H1 (cell line): ENCODE results near the gene NT5DC3. TPM values are rescaled to one million over a fixed set of nuclear protein-coding genes. Genes with fewer than 3 reads are reported as not detected.

Source experiments
- CTCF ChIA-PET: fragments of 300-600 bp; sonication (Branson Sonifier 250); formaldehyde crosslinking; loops from one replicate; lab custom pipeline; 2021; ENCODE audit not compliant: partially characterized antibody; lab: Charles Lee
- POLR2A ChIA-PET: fragments of 300-600 bp; sonication (Branson Sonifier 250); formaldehyde crosslinking; loops from one replicate; lab custom pipeline; 2021; ENCODE audit warnings: inconsistent platforms; ENCODE audit not compliant: partially characterized antibody; lab: Charles Lee
- DNase-seq, 2 experiments: peaks; one replicate each; pipeline versions ENCODE4 v3.0.0 to v3.0.0-alpha.2; 2010 to 2022; ENCODE audit warnings: low spot score in 2 of 2, low read depth in 1 of 2, mixed read lengths in 1 of 2
- FAIRE-seq: peaks from 2 replicates; lab custom pipeline; 2011; peaks lifted over from hg19 to GRCh38; lab: Jason Lieb, UNC
- H2AFZ ChIP-seq: 2 replicates; pipeline ENCODE4 v1.8.1; 2012; ENCODE audit warnings: low read length, inconsistent platforms
- H2AK5ac ChIP-seq: 2 replicates; pipeline ENCODE4 v1.6.1; 2013; ENCODE audit warnings: low read depth, low read length
- H2BK120ac ChIP-seq: replicated peaks from 2 replicates; pipeline ENCODE3; 2013; ENCODE audit warnings: low read depth, low read length, inconsistent platforms
- H2BK12ac ChIP-seq: 2 replicates; pipeline ENCODE4 v1.6.1; 2013; ENCODE audit warnings: low read depth, low read length
- H2BK15ac ChIP-seq: 2 replicates; pipeline ENCODE4 v1.6.1; 2013; ENCODE audit warnings: low read length
- H2BK20ac ChIP-seq: 2 replicates; pipeline ENCODE4 v1.6.1; 2013; ENCODE audit warnings: low read length
- H2BK5ac ChIP-seq: 2 replicates; pipeline ENCODE4 v1.6.1; 2013; ENCODE audit warnings: low read depth, low read length
- H3K14ac ChIP-seq: 2 replicates; pipeline ENCODE4 v1.6.1; 2013; ENCODE audit warnings: inconsistent platforms; ENCODE audit not compliant: insufficient read length
- H3K18ac ChIP-seq: 2 replicates; pipeline ENCODE4 v1.6.1; 2013; ENCODE audit warnings: low read length; ENCODE audit errors: extremely low read depth
- H3K23ac ChIP-seq: 2 replicates; pipeline ENCODE4 v1.6.1; 2013; ENCODE audit warnings: inconsistent platforms; ENCODE audit not compliant: insufficient read length
- H3K23me2 ChIP-seq: 2 replicates; pipeline ENCODE4 v1.6.1; 2013; ENCODE audit warnings: low read depth, low read length
- H3K27ac ChIP-seq: 2 replicates; pipeline ENCODE4 v1.6.1; 2011; ENCODE audit warnings: low read depth, low read length, inconsistent platforms
- H3K27me3 ChIP-seq, 4 experiments: replicated peaks in 1 of 4; 1 replicate in 1 of 4; 2 replicates in 3 of 4; pipeline versions ENCODE4 v1.6.1 to v1.8.1; 2011 to 2013; ENCODE audit warnings: low read length in 3 of 4, mild to moderate bottlenecking in 3 of 4, inconsistent platforms in 2 of 4, mixed read lengths in 2 of 4, moderate library complexity in 1 of 4; ENCODE audit not compliant: control insufficient read depth in 3 of 4, insufficient read depth in 3 of 4; ENCODE audit errors: extremely low read depth in 1 of 4
- H3K36me3 ChIP-seq, 4 experiments: 2 replicates each; pipeline versions ENCODE4 v1.6.1 to v1.8.1; 2011 to 2013; ENCODE audit warnings: mild to moderate bottlenecking in 4 of 4, low read length in 3 of 4, moderate library complexity in 2 of 4, control low read depth in 1 of 4, inconsistent platforms in 1 of 4; ENCODE audit not compliant: insufficient read depth in 4 of 4, control insufficient read depth in 2 of 4
- H3K4ac ChIP-seq: replicated peaks from 2 replicates; pipeline ENCODE3; 2013; ENCODE audit warnings: low read length, low read depth, mixed read lengths, inconsistent platforms; ENCODE audit not compliant: insufficient read length
- H3K4me1 ChIP-seq, 4 experiments: replicated peaks in 1 of 4; 1 replicate in 1 of 4; 2 replicates in 3 of 4; pipeline versions ENCODE4 v1.6.1 to v1.8.1; 2011 to 2013; ENCODE audit warnings: low read length in 3 of 4, inconsistent platforms in 2 of 4, mixed read lengths in 1 of 4; ENCODE audit not compliant: insufficient read depth in 4 of 4, control insufficient read depth in 3 of 4
- H3K4me2 ChIP-seq, 2 experiments: 2 replicates each; pipeline versions ENCODE4 v1.6.1 to v1.8.1; 2011 to 2013; ENCODE audit warnings: low read depth in 2 of 2, low read length in 2 of 2, control low read depth in 1 of 2, inconsistent platforms in 1 of 2, mild to moderate bottlenecking in 1 of 2; ENCODE audit not compliant: insufficient read depth in 1 of 2
- H3K4me3 ChIP-seq, 4 experiments: fragments of 200-600, 300-600 bp in 1 of 4; sonication (generic), shearing (Covaris generic), sonication (Bioruptor Twin) in 1 of 4; 2 replicates each; pipeline versions ENCODE4 v1.5.1 to v1.8.1; 2011 to 2016; ENCODE audit warnings: low read length in 4 of 4, low read depth in 3 of 4, control low read depth in 2 of 4, inconsistent platforms in 2 of 4, mild to moderate bottlenecking in 2 of 4, mixed read lengths in 1 of 4, moderate library complexity in 1 of 4; ENCODE audit not compliant: insufficient read depth in 2 of 4; ENCODE audit errors: extremely low read depth in 1 of 4
- H3K56ac ChIP-seq: replicated peaks from 2 replicates; pipeline ENCODE3; 2013; ENCODE audit warnings: low read depth, mild to moderate bottlenecking, mixed read lengths, low read length, inconsistent platforms; ENCODE audit not compliant: insufficient read length
- H3K79me1 ChIP-seq: 2 replicates; pipeline ENCODE4 v1.6.1; 2013; ENCODE audit warnings: low read depth, low read length, control low read depth
- H3K79me2 ChIP-seq, 2 experiments: 2 replicates each; pipeline versions ENCODE4 v1.6.1 to v1.8.1; 2012 to 2013; ENCODE audit warnings: low read length in 2 of 2, mild to moderate bottlenecking in 2 of 2, inconsistent platforms in 1 of 2; ENCODE audit not compliant: insufficient read depth in 2 of 2, control insufficient read depth in 1 of 2
- H3K9ac ChIP-seq, 4 experiments: replicated peaks in 1 of 4; 1 replicate in 1 of 4; 2 replicates in 3 of 4; pipeline versions ENCODE4 v1.6.1 to v1.8.1; 2011 to 2013; ENCODE audit warnings: low read depth in 3 of 4, low read length in 3 of 4, control low read depth in 2 of 4, mild to moderate bottlenecking in 2 of 4, moderate library complexity in 2 of 4, inconsistent platforms in 1 of 4; ENCODE audit errors: extremely low read depth in 1 of 4
- H3K9me3 ChIP-seq, 2 experiments: 2 replicates each; pipeline versions ENCODE4 v1.6.1 to v1.8.1; 2012 to 2013; ENCODE audit warnings: mild to moderate bottlenecking in 2 of 2, moderate library complexity in 2 of 2, control low read depth in 1 of 2, inconsistent platforms in 1 of 2, low read depth in 1 of 2, low read length in 1 of 2, mixed read lengths in 1 of 2; ENCODE audit not compliant: insufficient read depth in 2 of 2
- H4K20me1 ChIP-seq, 2 experiments: replicated peaks in 1 of 2; 2 replicates each; pipeline versions ENCODE3 to v1.8.1; 2011 to 2013; ENCODE audit warnings: inconsistent platforms in 2 of 2, low read length in 2 of 2, mild to moderate bottlenecking in 1 of 2; ENCODE audit not compliant: insufficient read depth in 2 of 2, control insufficient read depth in 1 of 2
- H4K5ac ChIP-seq: 2 replicates; pipeline ENCODE4 v1.6.1; 2013; ENCODE audit warnings: low read length, low read depth, mixed read lengths, inconsistent platforms; ENCODE audit not compliant: insufficient read length
- H4K8ac ChIP-seq: 2 replicates; pipeline ENCODE4 v1.8.0; 2013; ENCODE audit warnings: mild to moderate bottlenecking, moderate library complexity, low read length, inconsistent platforms; ENCODE audit not compliant: insufficient read depth; ENCODE audit errors: extremely low read depth
- H4K91ac ChIP-seq: replicated peaks from 2 replicates; pipeline ENCODE3; 2013; ENCODE audit warnings: low read length, mixed read lengths, inconsistent platforms; ENCODE audit not compliant: insufficient read length
- CHD2 ChIP-seq: IDR thresholded peaks from 2 replicates; pipeline ENCODE4 v1.6.1; 2012; ENCODE audit warnings: low read length, improper control_type of control experiment
- JUN ChIP-seq: IDR thresholded peaks from 2 replicates; pipeline ENCODE4 v1.6.1; 2011; ENCODE audit warnings: low read depth, mild to moderate bottlenecking, improper control_type of control experiment, low read length
- PHF8 ChIP-seq: fragments of 200-600 bp; sonication (generic); conservative IDR thresholded peaks from 2 replicates; pipeline ENCODE4 v1.7.1; 2012; ENCODE audit warnings: low read depth, mild to moderate bottlenecking, inconsistent platforms, low read length, moderate library complexity
- POU5F1 ChIP-seq: IDR thresholded peaks from 2 replicates; pipeline ENCODE4 v1.6.1; 2011; ENCODE audit warnings: low read depth, mild to moderate bottlenecking, low read length, moderate library complexity
- TCF12 ChIP-seq: IDR thresholded peaks from 2 replicates; pipeline ENCODE4 v1.6.1; 2011; ENCODE audit warnings: low read depth, mild to moderate bottlenecking, low read length
- WGBS, 2 experiments: shearing (Covaris generic) in 1 of 2; methylation state at CpG; one replicate each; pipeline versions ENCODE4 v1.1.6 to v1.1.7; 2013 to 2015; ENCODE audit warnings: low lambda C conversion rate in 2 of 2, mixed read lengths in 2 of 2, inconsistent platforms in 1 of 2, low coverage in 1 of 2, missing lambda C conversion rate in 1 of 2; ENCODE audit not compliant: insufficient replicate concordance in 2 of 2, insufficient coverage in 1 of 2, insufficient read length in 1 of 2; ENCODE audit errors: extremely low coverage in 1 of 2, missing lambda C conversion rate in 1 of 2; 5-methylcytosine and 5-hydroxymethylcytosine counted together
- polyA plus RNA-seq, 7 experiments: library from polyadenylated mRNA; depleted of rRNA in 3 of 7; stranded (reverse) in 5 of 7; unstranded in 2 of 7; fragments of >200 nt in 5 of 7; fragments of 200-250 nt in 2 of 7; gene quantifications; 1 replicate in 5 of 7; 2 replicates in 1 of 7; 4 replicates in 1 of 7; pipeline versions ENCODE4 v1.2.1 to v1.2.3, GENCODE V29; 2011 to 2013; ENCODE audit warnings: missing spikeins in 2 of 7, mixed read lengths in 2 of 7
- total RNA-seq: library from RNA; stranded (reverse); fragmentation: NEBNext Ultra II Directional; extraction: Animal tissue kit (Norgen Biotek cat#: 25700); gene quantifications from 2 replicates; pipeline ENCODE4 v1.2.1, GENCODE V29; 2021

Gene NT5DC3
- total and polyA plus RNA-seq, 2 of the 8 experiments (the other 6 are each of a cell fraction or from before 2014, with no cell fraction given): 5.4 to 14.8 TPM

- Histone ChIP-seq H3K27me3 (no peaks in the 10 kb centered on the region), H3K4me2 (no peak overlapping the region), H3K4me3 (no peak overlapping the region), H3K9me3 (peaks cover 3 to 4% of the 10 kb centered on the region in 2 experiments; a peak in 2 of 4 replicates), H2AK5ac (no peak overlapping the region), H4K20me1 (peaks cover 0 to 3% of the 10 kb centered on the region in 2 experiments), H3K14ac (no peak overlapping the region), H2BK15ac (no peak overlapping the region), H2AFZ (no peak overlapping the region), H3K79me1 (no peaks in the 10 kb centered on the region), H2BK20ac (no peak overlapping the region), H3K36me3 (peaks cover 0 to 4% (median 2%) of the 10 kb centered on the region in 4 experiments; a peak in 1 of 8 replicates), H3K18ac (no peak overlapping the region), H3K9ac (no peak overlapping the region), H3K79me2 (peaks cover 0 to 13% of the 10 kb centered on the region in 2 experiments; a peak in 2 of 4 replicates), H3K4me1 (no peaks in the 10 kb centered on the region), H3K23ac (no peak overlapping the region), H2BK120ac (no peak overlapping the region), H2BK5ac (no peak overlapping the region), H2BK12ac (no peak overlapping the region), H4K5ac (no peak overlapping the region), H3K4ac (no peak overlapping the region), H3K27ac (no peak overlapping the region), H4K91ac (no peak overlapping the region), H3K56ac (no peak overlapping the region), H4K8ac (no peak overlapping the region), H3K23me2 (no peaks in the 10 kb centered on the region)
- 76% methylated on average over 2 of the region's 2 CpGs; no CpG with 5 or more reads in 1 of the 2 experiments for WGBS, 2 experiments
- DNase-seq: no peak
- ChIA-PET POLR2A (interaction anchor here (1.0 to 1.2 kb wide), 2 partner anchors 23 to 131 kb away, joined by 3 read pairs; partner anchors contain the start of gene NT5DC3), CTCF (no interaction called here)
- no peak for FAIRE-seq
- TF ChIP-seq JUN: no peak
- TF ChIP-seq PHF8: no peak
- no peak for TF ChIP-seq CHD2
- TF ChIP-seq TCF12: no peak
- TF ChIP-seq POU5F1: no peak
These were observed 23.2 kb downstream of the NT5DC3 start for GRCh38 chr12:103817791-103818190.
